ENCODE data around the gene SMG5.

Gene SMG5

DNA sequence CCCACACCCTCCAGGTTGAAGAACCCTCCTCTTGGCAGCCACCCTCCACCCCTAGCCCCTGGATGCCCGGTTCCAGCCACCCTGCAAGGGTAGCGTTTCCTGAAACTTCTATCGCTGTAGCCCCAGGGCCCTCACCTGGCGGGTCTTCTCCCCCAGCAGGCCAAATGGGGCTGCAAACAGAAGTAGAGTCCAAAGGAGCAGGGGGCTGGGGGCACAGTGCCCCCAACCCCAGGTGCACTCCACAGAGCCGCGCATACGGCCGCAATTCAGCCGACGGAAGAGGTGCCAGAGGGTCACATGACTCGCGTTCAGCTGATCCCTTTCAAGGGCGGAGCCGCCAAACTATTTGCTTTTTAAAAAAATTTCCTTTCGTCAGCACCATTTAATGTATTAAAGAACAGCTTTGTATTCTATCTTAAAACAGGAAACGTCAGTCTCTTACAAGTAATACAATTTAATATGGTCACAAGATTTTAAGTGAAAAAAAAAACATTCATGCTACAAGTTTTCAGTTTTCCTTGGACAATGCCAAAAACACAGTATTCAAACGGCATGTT is 12.8 kb upstream of the SMG5 start, which contains the start of gene GLMP:
GLMP (minus strand) TSS at position 289 of the 557 bp plus-strand sequence; CDS start at position 255, 34 bp downstream.
- Histone ChIP-seq H3K9me2 (replicated peaks; ENCODE audit: insufficient read depth, low read length) (no peaks in the 10 kb centered on the region), H3K9me3 (ENCODE audit: insufficient read depth, low read length) (no peaks in the 10 kb centered on the region), H3K9ac (ENCODE audit: low read length) (peak within 1 kb of the TSS; percentile 72), H3K27ac (ENCODE audit: low read depth, low read length) (no peak within 1 kb of the TSS), H3K36me3 (ENCODE audit: low read length) (no peaks in the 10 kb centered on the region), H3K79me2 (ENCODE audit: insufficient read depth, low read length) (no peaks in the 10 kb centered on the region), H3K4me3 (ENCODE audit: insufficient read depth, low read length, poor library complexity, severe bottlenecking) (peak within 1 kb of the TSS; percentile 84), H4K20me1 (ENCODE audit: low read depth, low read length) (no peaks in the 10 kb centered on the region), H3K4me2 (ENCODE audit: low read depth, low read length, poor library complexity, severe bottlenecking) (peak within 1 kb of the TSS; percentile 94), H3K27me3 (ENCODE audit: low read length) (no peaks in the 10 kb centered on the region), H2AFZ (ENCODE audit: low read depth, low read length, severe bottlenecking) (peak within 1 kb of the TSS; percentile 98), H3F3A (ENCODE audit: insufficient read depth) (no peaks in the 10 kb centered on the region)
- no peak for TF ChIP-seq EZH2phosphoT487 (conservative IDR thresholded peaks at IDR 0.05; ENCODE audit: low read length)
- TF ChIP-seq, protein P1, sequence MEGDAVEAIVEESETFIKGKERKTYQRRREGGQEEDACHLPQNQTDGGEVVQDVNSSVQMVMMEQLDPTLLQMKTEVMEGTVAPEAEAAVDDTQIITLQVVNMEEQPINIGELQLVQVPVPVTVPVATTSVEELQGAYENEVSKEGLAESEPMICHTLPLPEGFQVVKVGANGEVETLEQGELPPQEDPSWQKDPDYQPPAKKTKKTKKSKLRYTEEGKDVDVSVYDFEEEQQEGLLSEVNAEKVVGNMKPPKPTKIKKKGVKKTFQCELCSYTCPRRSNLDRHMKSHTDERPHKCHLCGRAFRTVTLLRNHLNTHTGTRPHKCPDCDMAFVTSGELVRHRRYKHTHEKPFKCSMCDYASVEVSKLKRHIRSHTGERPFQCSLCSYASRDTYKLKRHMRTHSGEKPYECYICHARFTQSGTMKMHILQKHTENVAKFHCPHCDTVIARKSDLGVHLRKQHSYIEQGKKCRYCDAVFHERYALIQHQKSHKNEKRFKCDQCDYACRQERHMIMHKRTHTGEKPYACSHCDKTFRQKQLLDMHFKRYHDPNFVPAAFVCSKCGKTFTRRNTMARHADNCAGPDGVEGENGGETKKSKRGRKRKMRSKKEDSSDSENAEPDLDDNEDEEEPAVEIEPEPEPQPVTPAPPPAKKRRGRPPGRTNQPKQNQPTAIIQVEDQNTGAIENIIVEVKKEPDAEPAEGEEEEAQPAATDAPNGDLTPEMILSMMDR (IDR thresholded peaks at IDR 0.05; ENCODE audit: insufficient read depth, low read length, poor library complexity, severe bottlenecking): no peak

DNA sequence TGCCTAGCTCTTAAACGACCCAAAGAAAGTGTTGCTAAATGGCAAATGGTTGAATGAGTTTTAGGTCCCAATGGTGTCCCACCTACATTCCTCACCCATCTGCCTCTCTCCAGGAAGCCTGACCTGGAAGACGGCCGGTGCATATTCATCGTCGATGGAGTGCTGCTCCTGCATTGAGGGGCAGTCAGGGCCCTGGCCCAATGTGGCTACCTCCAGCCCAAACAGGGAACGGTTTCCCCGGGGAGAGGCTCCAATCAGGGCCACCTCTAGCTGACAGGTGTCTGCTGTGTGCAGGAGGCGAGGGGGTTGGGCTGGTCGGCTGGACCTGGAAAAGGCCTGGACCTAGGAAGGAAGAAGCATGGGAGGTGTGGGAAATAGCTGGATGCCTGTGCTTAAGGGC is 11.3 kb upstream of the SMG5 start:
- no peak overlapping the region for H3K27ac ChIP-seq (ENCODE audit: low read depth, low read length)
- no peaks in the 10 kb centered on the region for H3K9me3 ChIP-seq (ENCODE audit: insufficient read depth, low read length)
- no peaks in the 10 kb centered on the region for H3K9me2 ChIP-seq (replicated peaks; ENCODE audit: insufficient read depth, low read length)
- H3K36me3 ChIP-seq (ENCODE audit: low read length): no peaks in the 10 kb centered on the region
- H3K79me2 ChIP-seq (ENCODE audit: insufficient read depth, low read length): no peaks in the 10 kb centered on the region
- no peak overlapping the region for H3K4me3 ChIP-seq (ENCODE audit: insufficient read depth, low read length, poor library complexity, severe bottlenecking)
- no peaks in the 10 kb centered on the region for H3K27me3 ChIP-seq (ENCODE audit: low read length)
- TF ChIP-seq, protein P1 (IDR thresholded peaks at IDR 0.05; ENCODE audit: insufficient read depth, low read length, poor library complexity, severe bottlenecking): no peak
- TF ChIP-seq EZH2phosphoT487 (conservative IDR thresholded peaks at IDR 0.05; ENCODE audit: low read length): no peak
- H3K4me2 ChIP-seq (ENCODE audit: low read depth, low read length, poor library complexity, severe bottlenecking): no peak overlapping the region
- H3K9ac ChIP-seq (ENCODE audit: low read length): no peak overlapping the region
- no peak overlapping the region for H2AFZ ChIP-seq (ENCODE audit: low read depth, low read length, severe bottlenecking)
- 0 out of 2 replicates have a peak, but pooled peaks cover 5% of the 10 kb centered on the region for H3F3A ChIP-seq (ENCODE audit: insufficient read depth)
- H4K20me1 ChIP-seq (ENCODE audit: low read depth, low read length): no peaks in the 10 kb centered on the region

DNA sequence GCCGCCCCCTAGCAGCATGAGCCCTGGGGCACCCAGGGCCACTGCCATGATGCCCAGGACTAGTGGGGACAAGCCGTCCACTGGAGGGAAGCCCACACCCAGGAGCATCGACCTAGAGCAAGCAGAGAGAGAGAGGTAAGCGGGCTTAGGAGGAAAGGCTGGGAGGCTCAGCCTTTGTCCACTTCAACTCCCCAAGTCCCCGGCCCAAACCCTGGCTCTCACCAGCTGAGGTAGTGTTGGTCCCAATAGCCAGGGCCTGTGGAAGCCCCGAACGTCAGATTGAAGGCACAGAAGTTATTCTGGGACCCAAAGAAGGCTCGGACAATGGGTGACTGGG is 10.4 kb upstream of the SMG5 start:
- 0 out of 2 replicates have a peak, but pooled peaks cover 5% of the 10 kb centered on the region for H3F3A ChIP-seq (ENCODE audit: insufficient read depth)
- H3K36me3 ChIP-seq (ENCODE audit: low read length): peaks cover 4% of the 10 kb centered on the region; the same call in 1 of the 2 replicates
- H3K4me3 ChIP-seq (ENCODE audit: insufficient read depth, low read length, poor library complexity, severe bottlenecking): no peak overlapping the region
- no peak overlapping the region for H2AFZ ChIP-seq (ENCODE audit: low read depth, low read length, severe bottlenecking)
- H3K9me2 ChIP-seq (replicated peaks; ENCODE audit: insufficient read depth, low read length): no peaks in the 10 kb centered on the region
- no peak overlapping the region for H3K4me2 ChIP-seq (ENCODE audit: low read depth, low read length, poor library complexity, severe bottlenecking)
- TF ChIP-seq, protein P1 (IDR thresholded peaks at IDR 0.05; ENCODE audit: insufficient read depth, low read length, poor library complexity, severe bottlenecking): no peak
- TF ChIP-seq EZH2phosphoT487 (conservative IDR thresholded peaks at IDR 0.05; ENCODE audit: low read length): no peak
- no peak overlapping the region for H3K27ac ChIP-seq (ENCODE audit: low read depth, low read length)
- no peak overlapping the region for H3K9ac ChIP-seq (ENCODE audit: low read length)
- H4K20me1 ChIP-seq (ENCODE audit: low read depth, low read length): no peaks in the 10 kb centered on the region
- no peaks in the 10 kb centered on the region for H3K27me3 ChIP-seq (ENCODE audit: low read length)
- H3K79me2 ChIP-seq (ENCODE audit: insufficient read depth, low read length): no peaks in the 10 kb centered on the region
- H3K9me3 ChIP-seq (ENCODE audit: insufficient read depth, low read length): no peaks in the 10 kb centered on the region

All from SU-DHL-6 (cell line).